ENCODE measurements around the gene PDK2.

Gene PDK2

DNA sequence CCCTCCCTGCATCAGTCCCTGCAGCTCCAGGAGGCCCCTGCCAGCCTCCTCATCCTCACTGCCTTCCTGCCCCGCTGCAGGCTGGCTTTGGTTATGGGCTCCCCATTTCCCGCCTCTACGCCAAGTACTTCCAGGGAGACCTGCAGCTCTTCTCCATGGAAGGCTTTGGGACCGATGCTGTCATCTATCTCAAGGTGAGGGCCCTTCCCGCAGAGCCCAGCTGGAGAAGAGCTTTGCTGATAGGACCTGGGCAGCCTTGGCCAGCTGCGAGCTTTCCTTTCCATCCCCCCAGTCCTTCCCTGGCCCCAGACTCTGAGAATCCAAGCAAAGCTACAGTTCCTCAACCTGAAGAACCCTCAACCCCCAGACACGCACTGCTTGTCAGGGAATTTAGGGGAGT is 14.1 kb downstream of the PDK2 start:
- H3K9ac ChIP-seq = no peak overlapping the region
- H3K27ac ChIP-seq = no peak overlapping the region
- no peak overlapping the region for H2AFZ ChIP-seq
- TF ChIP-seq, protein P1, sequence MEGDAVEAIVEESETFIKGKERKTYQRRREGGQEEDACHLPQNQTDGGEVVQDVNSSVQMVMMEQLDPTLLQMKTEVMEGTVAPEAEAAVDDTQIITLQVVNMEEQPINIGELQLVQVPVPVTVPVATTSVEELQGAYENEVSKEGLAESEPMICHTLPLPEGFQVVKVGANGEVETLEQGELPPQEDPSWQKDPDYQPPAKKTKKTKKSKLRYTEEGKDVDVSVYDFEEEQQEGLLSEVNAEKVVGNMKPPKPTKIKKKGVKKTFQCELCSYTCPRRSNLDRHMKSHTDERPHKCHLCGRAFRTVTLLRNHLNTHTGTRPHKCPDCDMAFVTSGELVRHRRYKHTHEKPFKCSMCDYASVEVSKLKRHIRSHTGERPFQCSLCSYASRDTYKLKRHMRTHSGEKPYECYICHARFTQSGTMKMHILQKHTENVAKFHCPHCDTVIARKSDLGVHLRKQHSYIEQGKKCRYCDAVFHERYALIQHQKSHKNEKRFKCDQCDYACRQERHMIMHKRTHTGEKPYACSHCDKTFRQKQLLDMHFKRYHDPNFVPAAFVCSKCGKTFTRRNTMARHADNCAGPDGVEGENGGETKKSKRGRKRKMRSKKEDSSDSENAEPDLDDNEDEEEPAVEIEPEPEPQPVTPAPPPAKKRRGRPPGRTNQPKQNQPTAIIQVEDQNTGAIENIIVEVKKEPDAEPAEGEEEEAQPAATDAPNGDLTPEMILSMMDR (IDR thresholded peaks at IDR 0.05) = no peak
- no peaks in the 10 kb centered on the region for H3K79me2 ChIP-seq
- no peaks in the 10 kb centered on the region for H3K27me3 ChIP-seq (ENCODE audit: control insufficient read depth, insufficient read depth, low read length)
- no peaks in the 10 kb centered on the region for H3K36me3 ChIP-seq (ENCODE audit: control insufficient read depth, insufficient read depth, low read length)
- no peaks in the 10 kb centered on the region for H3K9me3 ChIP-seq (ENCODE audit: control insufficient read depth, low read length)
- H3K4me2 ChIP-seq (ENCODE audit: low read length) = no peak overlapping the region
- H3K4me1 ChIP-seq = peaks cover 15% of the 10 kb centered on the region
- H3K4me3 ChIP-seq (ENCODE audit: low read depth, low read length) = no peak overlapping the region

DNA sequence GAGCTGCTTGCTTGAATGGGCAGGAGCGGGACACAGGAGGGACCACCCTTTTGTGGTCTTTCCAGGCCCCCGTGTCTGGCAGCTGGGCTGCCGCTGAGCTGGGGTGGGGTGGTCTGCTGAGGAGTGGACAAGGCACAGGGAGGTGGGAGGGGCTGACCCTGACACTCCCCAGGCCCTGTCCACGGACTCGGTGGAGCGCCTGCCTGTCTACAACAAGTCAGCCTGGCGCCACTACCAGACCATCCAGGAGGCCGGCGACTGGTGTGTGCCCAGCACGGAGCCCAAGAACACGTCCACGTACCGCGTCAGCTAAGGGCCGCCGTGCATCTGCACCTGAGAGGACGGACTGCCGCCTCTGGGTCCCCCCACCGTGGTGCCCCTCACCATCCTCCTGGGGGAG is 14.6 kb downstream of the PDK2 start:
- H3K9ac ChIP-seq = no peak overlapping the region
- peaks cover 17% of the 10 kb centered on the region for H3K4me1 ChIP-seq
- no peaks in the 10 kb centered on the region for H3K79me2 ChIP-seq
- H3K4me3 ChIP-seq (ENCODE audit: low read depth, low read length) = no peak overlapping the region
- TF ChIP-seq, protein P1 (IDR thresholded peaks at IDR 0.05) = no peak
- no peaks in the 10 kb centered on the region for H3K27me3 ChIP-seq (ENCODE audit: control insufficient read depth, insufficient read depth, low read length)
- no peaks in the 10 kb centered on the region for H3K36me3 ChIP-seq (ENCODE audit: control insufficient read depth, insufficient read depth, low read length)
- no peak overlapping the region for H2AFZ ChIP-seq
- H3K27ac ChIP-seq = no peak overlapping the region
- H3K9me3 ChIP-seq (ENCODE audit: control insufficient read depth, low read length) = no peaks in the 10 kb centered on the region
- no peak overlapping the region for H3K4me2 ChIP-seq (ENCODE audit: low read length)

DNA sequence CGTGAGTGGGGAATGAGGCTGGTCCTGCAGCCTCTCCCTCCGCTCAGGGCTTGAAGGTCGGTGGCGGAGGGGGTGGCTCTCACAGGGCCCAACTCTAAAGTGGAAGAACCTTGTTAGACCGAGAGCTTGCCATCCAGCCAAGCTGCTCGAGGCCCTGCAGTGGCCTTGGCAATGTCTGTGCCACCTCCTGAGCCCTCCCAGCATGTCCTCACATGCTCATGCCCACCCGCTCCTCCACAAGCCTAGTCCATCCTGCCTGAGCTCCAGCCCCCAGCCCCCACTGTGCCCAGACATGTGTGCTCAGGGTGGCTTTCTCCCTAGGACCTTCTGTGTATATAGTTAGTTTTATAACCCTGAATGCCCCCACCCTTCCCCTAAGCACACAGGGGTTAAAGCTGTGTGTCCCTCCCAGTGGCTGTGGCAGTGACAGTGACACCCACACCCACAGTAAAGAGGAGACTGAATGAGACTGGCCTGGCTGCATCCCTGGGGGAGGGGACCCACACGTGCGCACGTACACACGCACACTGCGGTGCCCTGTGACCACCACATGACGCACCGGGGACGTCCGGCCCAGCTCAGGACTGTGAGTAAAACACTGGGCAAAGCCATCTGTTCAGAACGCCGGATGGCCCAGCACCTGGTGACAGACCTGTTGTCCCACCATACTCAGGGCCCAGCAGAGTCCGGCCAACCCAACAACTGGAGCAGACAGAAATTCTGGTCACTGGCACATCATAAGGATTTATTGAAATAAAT is 15.6 kb downstream of the PDK2 start:
- Histone ChIP-seq H3K36me3 (ENCODE audit: control insufficient read depth, insufficient read depth, low read length) (no peaks in the 10 kb centered on the region), H2AFZ (no peak overlapping the region), H3K27me3 (ENCODE audit: control insufficient read depth, insufficient read depth, low read length) (no peaks in the 10 kb centered on the region), H3K4me2 (ENCODE audit: low read length) (no peak overlapping the region), H3K9me3 (ENCODE audit: control insufficient read depth, low read length) (no peaks in the 10 kb centered on the region), H3K4me3 (ENCODE audit: low read depth, low read length) (no peak overlapping the region), H3K9ac (no peak overlapping the region), H3K27ac (peak overlapping the region; percentile 59), H3K4me1 (peaks cover 20% of the 10 kb centered on the region), H3K79me2 (no peaks in the 10 kb centered on the region)
- TF ChIP-seq, protein P1 (IDR thresholded peaks at IDR 0.05) = no peak

DNA sequence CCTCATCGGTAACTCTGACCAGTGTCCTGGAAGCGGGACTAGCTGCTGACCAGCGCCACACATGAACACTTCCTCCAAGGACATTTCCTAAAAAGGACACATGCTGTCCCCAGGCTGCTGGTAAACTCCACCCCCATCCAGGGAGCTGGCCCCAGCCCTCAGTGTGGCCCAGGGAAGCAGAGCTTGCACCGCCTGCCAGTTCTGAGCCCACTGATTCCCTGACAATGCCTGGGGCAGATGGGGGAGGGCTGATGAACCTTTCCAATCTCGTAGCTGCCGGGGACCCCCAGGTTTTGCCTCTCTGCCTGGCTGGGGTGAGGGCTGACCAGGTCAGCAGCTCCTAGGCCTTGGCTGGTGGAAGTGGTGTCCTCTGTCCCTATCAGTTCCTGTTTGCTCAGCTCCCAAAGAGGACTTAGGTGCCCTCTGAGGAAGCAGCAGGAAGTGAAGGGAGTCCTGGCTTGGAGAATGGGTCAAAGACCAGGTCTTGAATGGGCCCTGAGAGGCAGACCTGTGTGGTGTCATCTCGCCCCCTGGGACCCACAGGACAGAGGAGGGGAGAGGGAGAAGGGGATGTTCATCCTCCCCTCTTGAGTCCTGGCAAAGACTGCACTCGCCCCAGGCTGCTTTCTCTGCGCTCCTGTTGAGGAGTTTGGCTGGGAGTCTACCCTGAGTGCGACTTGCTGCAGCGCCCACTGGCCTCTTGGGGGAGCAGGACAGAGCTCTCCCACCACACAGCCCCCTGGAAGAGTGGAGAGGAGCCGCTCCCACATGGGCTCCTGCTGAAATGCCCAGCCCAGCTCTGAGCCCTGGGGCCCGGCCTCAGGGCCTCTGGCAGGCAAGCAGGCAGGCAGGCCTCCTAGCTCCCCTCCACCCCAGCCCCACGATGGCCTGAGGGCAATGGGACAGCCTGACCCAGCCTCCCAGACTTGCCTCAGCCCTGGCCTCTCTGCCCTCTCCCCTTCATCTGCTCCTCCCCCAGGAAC is 16.8 kb downstream of the PDK2 start:
- no peaks in the 10 kb centered on the region for H3K79me2 ChIP-seq
- H3K9ac ChIP-seq = peak overlapping the region; percentile 13
- no peaks in the 10 kb centered on the region for H3K9me3 ChIP-seq (ENCODE audit: control insufficient read depth, low read length)
- TF ChIP-seq, protein P1 (IDR thresholded peaks at IDR 0.05) = no peak
- H3K36me3 ChIP-seq (ENCODE audit: control insufficient read depth, insufficient read depth, low read length) = no peaks in the 10 kb centered on the region
- H3K27ac ChIP-seq = peak overlapping the region; percentile 59
- peak overlapping the region; percentile 35 for H3K4me2 ChIP-seq (ENCODE audit: low read length)
- no peaks in the 10 kb centered on the region for H3K27me3 ChIP-seq (ENCODE audit: control insufficient read depth, insufficient read depth, low read length)
- H3K4me1 ChIP-seq = peaks cover 20% of the 10 kb centered on the region
- peak overlapping the region; percentile 19 for H2AFZ ChIP-seq
- no peak overlapping the region for H3K4me3 ChIP-seq (ENCODE audit: low read depth, low read length)

Measured in parathyroid adenoma (tissue), 2 donors.